ENCODE data around the gene SIRPB1.

GRCh38 chr20:1654996-1655395, 35.2 kb upstream of the SIRPB1 start:
- TF ChIP-seq, protein P1, sequence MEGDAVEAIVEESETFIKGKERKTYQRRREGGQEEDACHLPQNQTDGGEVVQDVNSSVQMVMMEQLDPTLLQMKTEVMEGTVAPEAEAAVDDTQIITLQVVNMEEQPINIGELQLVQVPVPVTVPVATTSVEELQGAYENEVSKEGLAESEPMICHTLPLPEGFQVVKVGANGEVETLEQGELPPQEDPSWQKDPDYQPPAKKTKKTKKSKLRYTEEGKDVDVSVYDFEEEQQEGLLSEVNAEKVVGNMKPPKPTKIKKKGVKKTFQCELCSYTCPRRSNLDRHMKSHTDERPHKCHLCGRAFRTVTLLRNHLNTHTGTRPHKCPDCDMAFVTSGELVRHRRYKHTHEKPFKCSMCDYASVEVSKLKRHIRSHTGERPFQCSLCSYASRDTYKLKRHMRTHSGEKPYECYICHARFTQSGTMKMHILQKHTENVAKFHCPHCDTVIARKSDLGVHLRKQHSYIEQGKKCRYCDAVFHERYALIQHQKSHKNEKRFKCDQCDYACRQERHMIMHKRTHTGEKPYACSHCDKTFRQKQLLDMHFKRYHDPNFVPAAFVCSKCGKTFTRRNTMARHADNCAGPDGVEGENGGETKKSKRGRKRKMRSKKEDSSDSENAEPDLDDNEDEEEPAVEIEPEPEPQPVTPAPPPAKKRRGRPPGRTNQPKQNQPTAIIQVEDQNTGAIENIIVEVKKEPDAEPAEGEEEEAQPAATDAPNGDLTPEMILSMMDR (IDR thresholded peaks at IDR 0.05) = no peak
- TF ChIP-seq SP1 (CRISPR knock-in tag; conservative IDR thresholded peaks at IDR 0.05) (no peak), E2F1 (CRISPR knock-in tag; IDR thresholded peaks at IDR 0.05) (no peak), OVOL2 (CRISPR knock-in tag; IDR thresholded peaks at IDR 0.05; ENCODE audit: borderline replicate concordance) (no peak), USF2 (CRISPR knock-in tag; IDR thresholded peaks at IDR 0.05) (no peak), STAT6 (CRISPR knock-in tag; conservative IDR thresholded peaks at IDR 0.05; ENCODE audit: low read depth) (no peak), MXD4 (CRISPR knock-in tag; IDR thresholded peaks at IDR 0.05; ENCODE audit: borderline replicate concordance) (no peak), HMGA2 (CRISPR knock-in tag; IDR thresholded peaks at IDR 0.05) (no peak), CBFB (CRISPR knock-in tag; IDR thresholded peaks at IDR 0.05; ENCODE audit: low read depth) (no peak), GABPB1 (CRISPR knock-in tag; IDR thresholded peaks at IDR 0.05) (no peak)

Measured in WTC11 (cell line).